H1 (cell line): ENCODE results near the gene ARSI. TPM values are rescaled to one million over a fixed set of nuclear protein-coding genes. Genes with fewer than 3 reads are reported as not detected.

Experiments
- ASH2L ChIP-seq: fragments of 200-600, 300-600 bp; sonication (generic); IDR thresholded peaks from one replicate; pipeline ENCODE4 v1.7.1; 2017; ENCODE audit warnings: low read length
- KDM1A ChIP-seq: fragments of 200-600, 300-600 bp; sonication (generic); IDR thresholded peaks from 2 replicates; pipeline ENCODE4 v1.7.1; 2016; ENCODE audit warnings: mild to moderate bottlenecking, low read length, borderline replicate concordance
- SAP30 ChIP-seq: fragments of 300-600 bp; sonication (generic); IDR thresholded peaks from 2 replicates; pipeline ENCODE4 v1.7.1; 2012; ENCODE audit warnings: low read length, moderate library complexity, mild to moderate bottlenecking, inconsistent platforms; ENCODE audit not compliant: insufficient read depth, insufficient replicate concordance
- YY1 ChIP-seq: IDR thresholded peaks from 2 replicates; pipeline ENCODE4 v1.6.1; 2011; ENCODE audit warnings: low read depth, mild to moderate bottlenecking, low read length
- polyA plus RNA-seq, 7 experiments: library from polyadenylated mRNA; depleted of rRNA in 3 of 7; stranded (reverse) in 5 of 7; unstranded in 2 of 7; fragments of >200 nt in 5 of 7; fragments of 200-250 nt in 2 of 7; gene quantifications; 1 replicate in 5 of 7; 2 replicates in 1 of 7; 4 replicates in 1 of 7; pipeline versions ENCODE4 v1.2.1 to v1.2.3, GENCODE V29; 2011 to 2013; ENCODE audit warnings: missing spikeins in 2 of 7, mixed read lengths in 2 of 7
- total RNA-seq: library from RNA; stranded (reverse); fragmentation: NEBNext Ultra II Directional; extraction: Animal tissue kit (Norgen Biotek cat#: 25700); gene quantifications from 2 replicates; pipeline ENCODE4 v1.2.1, GENCODE V29; 2021
- TF ChIP-seq, protein P1 (sequence below): fragments of 300-600 bp; sonication (generic); IDR thresholded peaks from 2 replicates; pipeline ENCODE4 v1.7.1; 2012; ENCODE audit warnings: low read length, moderate library complexity, mild to moderate bottlenecking, inconsistent platforms; ENCODE audit not compliant: insufficient replicate concordance

ARSI gene
- total and polyA plus RNA-seq, 2 of the 8 experiments (the other 6 are each of a cell fraction or from before 2014, with no cell fraction given): 4.5 to 6.7 TPM

- TF ChIP-seq, protein P1, sequence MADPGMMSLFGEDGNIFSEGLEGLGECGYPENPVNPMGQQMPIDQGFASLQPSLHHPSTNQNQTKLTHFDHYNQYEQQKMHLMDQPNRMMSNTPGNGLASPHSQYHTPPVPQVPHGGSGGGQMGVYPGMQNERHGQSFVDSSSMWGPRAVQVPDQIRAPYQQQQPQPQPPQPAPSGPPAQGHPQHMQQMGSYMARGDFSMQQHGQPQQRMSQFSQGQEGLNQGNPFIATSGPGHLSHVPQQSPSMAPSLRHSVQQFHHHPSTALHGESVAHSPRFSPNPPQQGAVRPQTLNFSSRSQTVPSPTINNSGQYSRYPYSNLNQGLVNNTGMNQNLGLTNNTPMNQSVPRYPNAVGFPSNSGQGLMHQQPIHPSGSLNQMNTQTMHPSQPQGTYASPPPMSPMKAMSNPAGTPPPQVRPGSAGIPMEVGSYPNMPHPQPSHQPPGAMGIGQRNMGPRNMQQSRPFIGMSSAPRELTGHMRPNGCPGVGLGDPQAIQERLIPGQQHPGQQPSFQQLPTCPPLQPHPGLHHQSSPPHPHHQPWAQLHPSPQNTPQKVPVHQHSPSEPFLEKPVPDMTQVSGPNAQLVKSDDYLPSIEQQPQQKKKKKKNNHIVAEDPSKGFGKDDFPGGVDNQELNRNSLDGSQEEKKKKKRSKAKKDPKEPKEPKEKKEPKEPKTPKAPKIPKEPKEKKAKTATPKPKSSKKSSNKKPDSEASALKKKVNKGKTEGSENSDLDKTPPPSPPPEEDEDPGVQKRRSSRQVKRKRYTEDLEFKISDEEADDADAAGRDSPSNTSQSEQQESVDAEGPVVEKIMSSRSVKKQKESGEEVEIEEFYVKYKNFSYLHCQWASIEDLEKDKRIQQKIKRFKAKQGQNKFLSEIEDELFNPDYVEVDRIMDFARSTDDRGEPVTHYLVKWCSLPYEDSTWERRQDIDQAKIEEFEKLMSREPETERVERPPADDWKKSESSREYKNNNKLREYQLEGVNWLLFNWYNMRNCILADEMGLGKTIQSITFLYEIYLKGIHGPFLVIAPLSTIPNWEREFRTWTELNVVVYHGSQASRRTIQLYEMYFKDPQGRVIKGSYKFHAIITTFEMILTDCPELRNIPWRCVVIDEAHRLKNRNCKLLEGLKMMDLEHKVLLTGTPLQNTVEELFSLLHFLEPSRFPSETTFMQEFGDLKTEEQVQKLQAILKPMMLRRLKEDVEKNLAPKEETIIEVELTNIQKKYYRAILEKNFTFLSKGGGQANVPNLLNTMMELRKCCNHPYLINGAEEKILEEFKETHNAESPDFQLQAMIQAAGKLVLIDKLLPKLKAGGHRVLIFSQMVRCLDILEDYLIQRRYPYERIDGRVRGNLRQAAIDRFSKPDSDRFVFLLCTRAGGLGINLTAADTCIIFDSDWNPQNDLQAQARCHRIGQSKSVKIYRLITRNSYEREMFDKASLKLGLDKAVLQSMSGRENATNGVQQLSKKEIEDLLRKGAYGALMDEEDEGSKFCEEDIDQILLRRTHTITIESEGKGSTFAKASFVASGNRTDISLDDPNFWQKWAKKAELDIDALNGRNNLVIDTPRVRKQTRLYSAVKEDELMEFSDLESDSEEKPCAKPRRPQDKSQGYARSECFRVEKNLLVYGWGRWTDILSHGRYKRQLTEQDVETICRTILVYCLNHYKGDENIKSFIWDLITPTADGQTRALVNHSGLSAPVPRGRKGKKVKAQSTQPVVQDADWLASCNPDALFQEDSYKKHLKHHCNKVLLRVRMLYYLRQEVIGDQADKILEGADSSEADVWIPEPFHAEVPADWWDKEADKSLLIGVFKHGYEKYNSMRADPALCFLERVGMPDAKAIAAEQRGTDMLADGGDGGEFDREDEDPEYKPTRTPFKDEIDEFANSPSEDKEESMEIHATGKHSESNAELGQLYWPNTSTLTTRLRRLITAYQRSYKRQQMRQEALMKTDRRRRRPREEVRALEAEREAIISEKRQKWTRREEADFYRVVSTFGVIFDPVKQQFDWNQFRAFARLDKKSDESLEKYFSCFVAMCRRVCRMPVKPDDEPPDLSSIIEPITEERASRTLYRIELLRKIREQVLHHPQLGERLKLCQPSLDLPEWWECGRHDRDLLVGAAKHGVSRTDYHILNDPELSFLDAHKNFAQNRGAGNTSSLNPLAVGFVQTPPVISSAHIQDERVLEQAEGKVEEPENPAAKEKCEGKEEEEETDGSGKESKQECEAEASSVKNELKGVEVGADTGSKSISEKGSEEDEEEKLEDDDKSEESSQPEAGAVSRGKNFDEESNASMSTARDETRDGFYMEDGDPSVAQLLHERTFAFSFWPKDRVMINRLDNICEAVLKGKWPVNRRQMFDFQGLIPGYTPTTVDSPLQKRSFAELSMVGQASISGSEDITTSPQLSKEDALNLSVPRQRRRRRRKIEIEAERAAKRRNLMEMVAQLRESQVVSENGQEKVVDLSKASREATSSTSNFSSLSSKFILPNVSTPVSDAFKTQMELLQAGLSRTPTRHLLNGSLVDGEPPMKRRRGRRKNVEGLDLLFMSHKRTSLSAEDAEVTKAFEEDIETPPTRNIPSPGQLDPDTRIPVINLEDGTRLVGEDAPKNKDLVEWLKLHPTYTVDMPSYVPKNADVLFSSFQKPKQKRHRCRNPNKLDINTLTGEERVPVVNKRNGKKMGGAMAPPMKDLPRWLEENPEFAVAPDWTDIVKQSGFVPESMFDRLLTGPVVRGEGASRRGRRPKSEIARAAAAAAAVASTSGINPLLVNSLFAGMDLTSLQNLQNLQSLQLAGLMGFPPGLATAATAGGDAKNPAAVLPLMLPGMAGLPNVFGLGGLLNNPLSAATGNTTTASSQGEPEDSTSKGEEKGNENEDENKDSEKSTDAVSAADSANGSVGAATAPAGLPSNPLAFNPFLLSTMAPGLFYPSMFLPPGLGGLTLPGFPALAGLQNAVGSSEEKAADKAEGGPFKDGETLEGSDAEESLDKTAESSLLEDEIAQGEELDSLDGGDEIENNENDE: no peak
- TF ChIP-seq SAP30 (no peak), KDM1A (no peak), ASH2L (no peak), YY1 (no peak)
These were observed 45.3 kb downstream of the ARSI start (continued) for GRCh38 chr5:150257424-150257823.
